Neural progenitor cell (in vitro differentiated cells): ENCODE measurements around the gene H2AZ2.

Experiments
- EZH2phosphoT487 ChIP-seq: fragments of 200-600 bp; sonication (generic); IDR thresholded peaks from 2 replicates; pipeline ENCODE4 v1.6.1; 2017; ENCODE audit warnings: antibody characterized with exemption
- TF ChIP-seq, protein P1 (sequence below): fragments of 200-600 bp; sonication (generic); IDR thresholded peaks from 2 replicates; pipeline ENCODE4 v1.5.1; 2017; ENCODE audit warnings: antibody characterized with exemption, mild to moderate bottlenecking

DNA sequence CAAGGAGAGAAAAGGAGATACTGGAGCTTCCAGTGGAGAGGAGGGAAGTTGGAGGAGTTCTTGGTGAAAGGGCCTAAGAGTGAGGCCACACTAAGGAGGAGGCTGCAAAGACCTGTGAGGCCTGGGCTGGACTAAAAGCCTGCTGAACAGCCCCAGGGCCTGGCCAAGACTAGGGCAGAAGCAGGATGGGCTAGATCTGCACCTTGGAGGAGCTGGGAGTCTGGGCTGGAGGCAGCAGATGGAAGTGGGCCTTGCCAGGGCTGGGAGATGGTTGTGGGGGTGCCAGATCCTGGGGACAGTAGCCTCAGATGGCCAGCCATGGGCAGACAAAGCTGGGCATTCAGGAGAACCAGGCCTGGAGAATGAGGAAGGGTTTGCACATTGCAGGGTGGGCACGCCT lies 43.9 kb upstream of the H2AZ2 start:
- TF ChIP-seq, protein P1, sequence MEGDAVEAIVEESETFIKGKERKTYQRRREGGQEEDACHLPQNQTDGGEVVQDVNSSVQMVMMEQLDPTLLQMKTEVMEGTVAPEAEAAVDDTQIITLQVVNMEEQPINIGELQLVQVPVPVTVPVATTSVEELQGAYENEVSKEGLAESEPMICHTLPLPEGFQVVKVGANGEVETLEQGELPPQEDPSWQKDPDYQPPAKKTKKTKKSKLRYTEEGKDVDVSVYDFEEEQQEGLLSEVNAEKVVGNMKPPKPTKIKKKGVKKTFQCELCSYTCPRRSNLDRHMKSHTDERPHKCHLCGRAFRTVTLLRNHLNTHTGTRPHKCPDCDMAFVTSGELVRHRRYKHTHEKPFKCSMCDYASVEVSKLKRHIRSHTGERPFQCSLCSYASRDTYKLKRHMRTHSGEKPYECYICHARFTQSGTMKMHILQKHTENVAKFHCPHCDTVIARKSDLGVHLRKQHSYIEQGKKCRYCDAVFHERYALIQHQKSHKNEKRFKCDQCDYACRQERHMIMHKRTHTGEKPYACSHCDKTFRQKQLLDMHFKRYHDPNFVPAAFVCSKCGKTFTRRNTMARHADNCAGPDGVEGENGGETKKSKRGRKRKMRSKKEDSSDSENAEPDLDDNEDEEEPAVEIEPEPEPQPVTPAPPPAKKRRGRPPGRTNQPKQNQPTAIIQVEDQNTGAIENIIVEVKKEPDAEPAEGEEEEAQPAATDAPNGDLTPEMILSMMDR, result no peak
- no peak for TF ChIP-seq EZH2phosphoT487
